Activated naive CD8-positive, alpha-beta T cell treated with anti-CD3 and anti-CD28 coated beads for 36 hours (primary cell): ENCODE data around the gene OTOF. TPM values are rescaled to one million over a fixed set of nuclear protein-coding genes. Genes with fewer than 3 reads are reported as not detected.

ENCODE experiments used
- DNase-seq: peaks from one replicate; pipeline ENCODE4 v3.0.0; 2021
- H3K27ac Mint-ChIP-seq: one replicate; pipeline ENCODE4 v1.8.0; 2022; ENCODE audit warnings: mild to moderate bottlenecking, moderate library complexity, mixed read lengths
- H3K27me3 Mint-ChIP-seq: one replicate; pipeline ENCODE4 v1.8.0; 2022; ENCODE audit warnings: mild to moderate bottlenecking, mixed read lengths
- H3K36me3 Mint-ChIP-seq: one replicate; pipeline ENCODE4 v1.8.0; 2021; ENCODE audit warnings: mild to moderate bottlenecking, mixed read lengths
- H3K4me1 Mint-ChIP-seq: one replicate; pipeline ENCODE4 v1.8.0; 2021; ENCODE audit warnings: mixed read lengths
- H3K4me3 Mint-ChIP-seq: one replicate; pipeline ENCODE4 v1.8.0; 2022; ENCODE audit warnings: mild to moderate bottlenecking, moderate library complexity, mixed read lengths
- H3K9me3 Mint-ChIP-seq: one replicate; pipeline ENCODE4 v1.8.0; 2022; ENCODE audit warnings: mixed read lengths
- total RNA-seq, 2 experiments: library from RNA; stranded (reverse); gene quantifications; one replicate each; pipeline ENCODE4 v1.2.3, GENCODE V29; 2021

OTOF gene
- total RNA-seq, 2 experiments from 2014 or later = 0.74 to 1.1 TPM

DNA sequence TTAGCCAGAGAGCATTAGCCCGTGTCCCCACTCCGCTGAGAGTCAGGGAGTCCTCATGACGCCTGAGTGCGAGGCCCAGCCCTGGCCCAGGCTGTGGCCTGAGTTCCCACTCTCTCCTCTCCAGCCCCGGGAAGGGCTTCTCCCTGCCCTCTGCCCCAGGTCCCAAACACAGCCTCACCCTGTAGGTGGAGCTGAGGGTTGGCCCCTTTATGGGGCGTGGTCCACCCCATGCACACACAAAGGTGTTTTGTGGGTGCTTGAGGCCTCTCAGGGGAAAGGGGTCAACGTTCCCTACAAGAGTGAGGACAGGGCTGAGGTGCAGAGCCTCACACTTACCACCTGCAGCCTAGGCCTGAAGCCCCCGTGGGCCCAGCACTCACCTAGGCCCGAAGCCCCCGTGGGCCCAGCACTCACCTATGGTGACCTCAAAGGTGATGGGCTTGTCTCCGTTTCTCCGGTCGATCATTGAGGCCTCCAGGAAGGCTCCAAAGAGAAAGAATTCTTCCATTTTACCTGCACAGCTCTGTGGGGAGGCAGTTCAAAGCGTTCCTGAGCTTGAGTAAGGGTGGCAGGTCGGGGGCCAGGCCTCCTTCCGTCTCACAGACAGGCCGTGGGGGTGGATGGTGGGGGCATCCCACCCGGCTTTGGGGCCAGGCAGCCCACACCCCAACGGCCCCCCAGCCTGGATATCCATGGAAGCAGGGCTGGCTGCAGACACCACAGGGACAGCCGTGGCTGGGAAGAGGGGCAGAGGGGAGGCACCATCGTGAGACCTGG lies 2.1 kb upstream of the OTOF start:
- Mint-ChIP-seq H3K4me1 (peaks cover 3% of the 10 kb centered on the region), H3K4me3 (no peak overlapping the region), H3K36me3 (no peaks in the 10 kb centered on the region), H3K27me3 (peaks cover 7% of the 10 kb centered on the region), H3K9me3 (no peaks in the 10 kb centered on the region), H3K27ac (no peak overlapping the region)
- DNase-seq = no peak

DNA sequence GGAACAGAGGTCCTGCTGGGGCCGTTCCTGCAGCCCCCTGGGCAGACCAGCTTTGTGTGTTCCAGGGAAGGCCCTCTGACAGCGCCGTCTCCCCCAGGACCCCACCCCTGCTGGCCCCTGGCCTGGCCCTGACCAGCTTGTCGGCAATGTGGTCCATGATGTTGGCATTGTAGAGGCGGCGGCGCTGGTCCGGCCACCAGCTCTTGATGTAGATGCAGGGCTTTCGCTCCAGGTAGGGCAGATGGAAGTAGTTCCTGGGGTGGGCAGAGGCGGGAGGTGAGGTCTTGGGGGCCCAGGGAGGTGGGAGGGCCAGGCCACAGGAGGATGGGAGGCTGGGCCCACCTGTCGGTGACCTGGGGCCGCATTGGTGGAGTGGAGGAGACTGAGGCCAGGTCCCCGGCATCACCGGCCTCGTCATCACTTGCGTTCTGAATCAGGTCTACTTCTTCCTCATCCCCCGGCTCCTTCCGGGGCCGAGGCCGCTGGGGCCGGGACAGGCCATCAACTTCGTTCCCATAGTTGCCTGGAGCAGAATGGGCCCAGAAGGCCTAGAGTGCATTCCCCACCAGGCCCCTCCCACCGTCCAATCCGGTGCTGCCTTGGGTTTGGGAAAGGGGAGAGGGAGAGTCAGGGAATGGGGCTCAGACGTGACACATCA lies 1.3 kb upstream of the OTOF start:
- H3K27ac Mint-ChIP-seq = no peak overlapping the region
- peaks cover 7% of the 10 kb centered on the region for H3K27me3 Mint-ChIP-seq
- H3K9me3 Mint-ChIP-seq = no peaks in the 10 kb centered on the region
- no peak overlapping the region for H3K4me3 Mint-ChIP-seq
- no peak for DNase-seq
- no peaks in the 10 kb centered on the region for H3K36me3 Mint-ChIP-seq
- peaks cover 3% of the 10 kb centered on the region for H3K4me1 Mint-ChIP-seq

DNA sequence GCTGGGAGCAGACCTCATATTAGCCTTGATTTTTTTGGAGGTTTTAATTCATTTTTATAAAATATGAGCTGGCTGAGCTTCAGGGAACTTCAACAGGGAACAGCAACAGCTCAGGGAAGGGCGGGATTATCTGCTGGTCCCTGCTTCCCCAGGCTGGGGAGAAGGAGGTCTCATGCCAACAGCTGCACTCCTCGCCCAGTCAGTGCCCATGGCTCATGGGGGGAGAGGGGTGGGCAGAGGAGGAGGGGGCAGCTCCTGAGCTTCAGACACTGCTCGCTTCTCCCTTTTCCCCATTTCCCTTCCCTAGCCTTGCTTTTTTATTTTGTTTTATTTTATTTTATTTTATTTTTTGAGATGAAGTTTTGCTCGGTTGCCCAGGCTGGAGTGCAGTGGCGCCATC lies 442 bp upstream of the OTOF start:
- no peak for DNase-seq
- Mint-ChIP-seq H3K36me3 (no peaks in the 10 kb centered on the region), H3K4me1 (peaks cover 3% of the 10 kb centered on the region), H3K4me3 (no peak overlapping the region), H3K9me3 (no peaks in the 10 kb centered on the region), H3K27me3 (peaks cover 7% of the 10 kb centered on the region), H3K27ac (no peak overlapping the region)

DNA sequence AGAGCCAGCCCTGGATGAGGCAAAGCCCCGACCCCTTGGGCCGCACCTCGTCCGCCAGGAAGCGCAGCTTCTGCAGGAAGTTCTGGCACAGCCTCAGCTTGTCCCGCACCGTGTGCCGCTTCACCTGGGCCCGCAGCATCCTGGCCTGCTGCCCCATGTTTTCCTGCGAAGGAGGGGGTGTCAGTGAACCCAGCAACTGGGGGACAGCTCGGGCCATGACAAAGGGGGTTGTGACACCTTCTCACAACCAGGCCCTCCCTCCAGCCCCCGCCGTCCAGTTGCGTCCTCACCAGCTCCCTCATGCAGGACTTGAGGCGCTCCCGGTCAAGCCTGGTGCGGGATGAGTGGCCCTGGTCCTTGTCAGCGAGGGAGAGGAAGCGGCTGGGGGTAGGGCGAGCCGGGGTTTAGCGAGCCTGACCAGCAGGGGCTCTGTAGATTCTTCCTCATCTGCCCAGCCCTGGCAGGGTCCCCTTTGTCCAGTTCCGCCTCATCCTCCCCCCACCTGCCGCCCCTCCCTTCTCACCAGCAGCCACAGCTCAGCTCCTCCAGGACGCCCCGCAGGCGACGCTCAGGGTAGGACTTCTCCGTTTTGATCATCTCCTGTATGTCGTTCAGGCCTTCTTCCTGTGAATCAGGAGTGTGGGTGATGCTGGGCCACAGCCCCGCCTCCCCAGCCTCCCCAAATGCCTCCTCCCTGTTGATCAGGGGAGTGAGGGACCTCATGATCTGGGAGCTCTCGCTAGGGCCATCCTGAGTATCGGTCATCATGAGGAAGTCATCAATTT lies 606 bp downstream of the OTOF start:
- peaks cover 3% of the 10 kb centered on the region for H3K4me1 Mint-ChIP-seq
- H3K27ac Mint-ChIP-seq = no peak overlapping the region
- no peak for DNase-seq
- H3K4me3 Mint-ChIP-seq = peak overlapping the region; percentile 59
- no peaks in the 10 kb centered on the region for H3K9me3 Mint-ChIP-seq
- H3K36me3 Mint-ChIP-seq = no peaks in the 10 kb centered on the region
- H3K27me3 Mint-ChIP-seq = peaks cover 7% of the 10 kb centered on the region

DNA sequence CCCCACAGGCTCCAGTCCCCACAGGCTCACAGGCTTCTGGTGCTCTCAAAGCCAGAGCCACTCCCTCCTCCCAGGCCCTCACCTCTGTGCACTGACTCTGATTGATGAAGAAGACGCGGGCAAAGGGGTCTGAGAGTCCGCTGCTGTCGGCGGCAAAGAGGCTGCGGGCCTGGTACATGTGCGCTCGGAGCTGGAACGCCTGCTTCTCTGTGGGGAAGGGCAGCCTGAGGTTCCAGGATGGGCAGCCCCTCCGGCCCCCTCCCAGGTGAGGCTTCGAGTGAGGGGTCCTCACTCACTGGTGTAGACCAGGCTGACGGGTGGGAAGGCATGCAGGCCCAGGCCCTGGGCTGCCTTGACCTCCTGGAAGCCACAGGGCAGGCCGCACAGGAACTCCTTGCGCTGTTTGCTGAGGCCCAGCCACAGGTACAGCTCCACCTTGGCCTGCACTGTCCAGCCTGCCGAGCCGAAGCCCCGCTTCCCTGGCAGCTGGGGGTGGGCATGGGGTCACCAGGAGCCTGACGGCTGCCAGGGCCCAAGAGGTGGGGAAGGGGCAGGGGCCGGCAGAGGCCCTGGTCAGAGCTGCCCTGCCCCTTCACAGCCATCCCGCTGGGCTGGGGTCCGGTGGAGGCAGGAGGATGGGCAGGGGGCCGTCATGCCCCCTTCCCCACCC lies 2.0 kb downstream of the OTOF start:
- Mint-ChIP-seq H3K36me3 (no peaks in the 10 kb centered on the region), H3K27ac (no peak overlapping the region), H3K27me3 (peaks cover 7% of the 10 kb centered on the region), H3K4me3 (no peak overlapping the region), H3K9me3 (no peaks in the 10 kb centered on the region), H3K4me1 (peaks cover 3% of the 10 kb centered on the region)
- DNase-seq = no peak

DNA sequence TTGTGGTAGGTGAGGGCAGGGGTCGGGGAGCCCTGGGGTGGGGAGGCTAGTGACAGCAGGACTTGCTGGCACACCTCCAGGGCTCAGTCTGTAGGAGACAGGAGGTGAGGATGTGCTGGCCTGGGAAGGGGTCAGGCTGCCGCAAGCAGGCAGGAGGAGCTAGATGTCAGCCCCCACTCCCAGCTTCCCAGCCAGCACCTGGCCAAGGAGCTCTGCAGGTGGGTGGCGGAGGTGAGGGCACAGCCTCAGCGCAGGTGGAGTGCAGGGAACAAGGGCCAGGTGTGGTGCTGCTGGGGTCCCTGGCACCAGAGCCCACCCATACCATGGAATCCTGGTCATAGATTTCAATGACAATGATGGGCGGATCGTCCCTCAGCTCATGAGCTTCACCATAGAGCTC lies 2.9 kb downstream of the OTOF start:
- Mint-ChIP-seq H3K9me3 (no peaks in the 10 kb centered on the region), H3K36me3 (no peaks in the 10 kb centered on the region), H3K27ac (no peak overlapping the region), H3K4me3 (no peak overlapping the region), H3K4me1 (peaks cover 3% of the 10 kb centered on the region), H3K27me3 (peaks cover 7% of the 10 kb centered on the region)
- no peak for DNase-seq

DNA sequence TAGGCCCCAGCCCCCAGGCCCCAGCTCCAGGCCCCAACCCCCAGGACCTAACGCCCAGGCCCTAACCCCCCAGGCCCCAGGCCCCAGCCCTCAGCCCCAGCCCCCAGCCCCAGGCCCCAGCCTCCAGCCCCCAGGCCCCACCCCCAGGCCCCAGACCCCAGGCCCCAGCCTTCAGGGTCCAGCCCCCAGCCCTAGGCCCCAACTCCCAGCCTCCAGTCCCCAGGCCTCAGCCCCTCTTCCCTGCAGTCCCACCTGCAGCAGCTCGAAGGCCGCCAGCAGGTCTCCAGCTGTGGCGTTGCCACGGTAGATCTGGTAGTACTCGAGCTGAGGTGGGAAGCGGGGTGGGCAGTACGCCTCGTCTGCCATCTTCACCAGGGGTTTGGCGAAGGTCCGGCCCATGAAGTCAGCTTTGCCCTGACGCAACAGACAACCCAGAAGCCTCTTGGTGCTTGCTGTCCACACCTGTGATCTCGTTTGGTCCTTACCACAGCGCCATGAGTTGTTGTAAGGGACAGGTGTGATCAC lies 3.6 kb downstream of the OTOF start:
- peaks cover 3% of the 10 kb centered on the region for H3K9me3 Mint-ChIP-seq
- no peak for DNase-seq
- H3K36me3 Mint-ChIP-seq = no peaks in the 10 kb centered on the region
- peaks cover 7% of the 10 kb centered on the region for H3K27me3 Mint-ChIP-seq
- no peak overlapping the region for H3K4me3 Mint-ChIP-seq
- H3K4me1 Mint-ChIP-seq = peaks cover 3% of the 10 kb centered on the region
- H3K27ac Mint-ChIP-seq = no peak overlapping the region

DNA sequence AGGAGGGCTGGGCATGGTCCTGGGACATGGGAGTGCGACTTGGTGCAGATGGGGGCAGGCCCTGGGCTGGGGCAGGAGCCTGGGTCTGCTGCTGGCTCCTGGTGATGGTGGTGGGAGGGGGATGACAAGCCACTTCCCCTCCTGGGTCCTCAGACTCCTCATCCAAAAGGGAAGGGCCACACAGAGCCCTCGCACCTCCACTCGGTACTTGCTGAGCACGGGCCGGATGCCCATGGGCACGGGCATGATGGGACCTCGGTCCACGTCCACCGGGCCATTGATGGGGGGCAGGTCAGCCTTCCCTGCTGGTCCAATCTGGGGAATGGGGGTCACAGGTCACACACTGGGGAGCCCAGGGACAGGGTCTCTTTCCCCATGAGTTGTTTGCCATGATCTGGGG lies 4.1 kb downstream of the OTOF start:
- Mint-ChIP-seq H3K4me3 (no peak overlapping the region), H3K27me3 (peaks cover 7% of the 10 kb centered on the region), H3K36me3 (no peaks in the 10 kb centered on the region), H3K4me1 (peaks cover 3% of the 10 kb centered on the region), H3K27ac (no peak overlapping the region), H3K9me3 (peaks cover 6% of the 10 kb centered on the region)
- DNase-seq = no peak

DNA sequence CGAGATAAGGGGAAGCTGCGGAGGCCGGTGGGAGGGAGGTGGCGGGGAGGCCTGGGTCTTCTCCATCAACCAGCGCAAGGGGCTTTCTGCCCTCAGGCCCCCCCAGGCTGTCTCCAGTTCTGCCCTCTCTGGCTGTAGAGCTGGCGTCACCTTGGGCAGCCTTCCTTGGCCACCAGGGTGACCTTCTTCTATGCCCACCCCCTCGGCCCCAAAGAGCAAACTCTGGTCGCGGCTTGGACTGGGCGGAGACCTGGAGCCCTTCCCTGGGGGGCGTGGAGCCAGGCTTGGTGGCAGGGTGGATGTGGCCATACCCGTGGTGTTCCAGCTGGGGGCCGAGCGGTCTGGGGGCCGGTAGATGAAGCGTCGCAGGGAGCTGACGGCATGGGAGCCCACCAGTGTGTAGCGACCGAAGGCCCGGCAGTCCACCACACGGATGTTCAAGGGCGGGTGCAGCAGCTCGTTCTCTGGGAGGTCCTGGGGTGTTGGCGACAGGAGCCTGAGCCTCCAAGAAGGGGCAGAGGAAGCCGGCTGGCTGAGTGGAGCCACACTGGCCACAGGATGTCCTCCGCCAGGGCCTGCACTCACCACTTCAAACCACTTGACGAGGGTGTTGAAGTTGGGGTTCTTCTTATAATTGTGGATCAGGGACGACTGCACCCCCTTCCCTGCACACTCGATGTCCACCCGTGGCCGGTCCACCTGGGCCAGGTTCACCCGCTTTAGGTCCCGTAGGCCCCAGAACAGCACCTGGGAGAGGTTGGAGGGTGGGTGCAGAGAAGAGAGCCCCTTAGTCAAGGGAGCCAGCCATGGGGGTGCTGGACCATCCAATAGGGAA lies 4.9 kb downstream of the OTOF start:
- Mint-ChIP-seq H3K36me3 (no peaks in the 10 kb centered on the region), H3K27me3 (peaks cover 7% of the 10 kb centered on the region), H3K4me3 (no peak overlapping the region), H3K4me1 (peaks cover 3% of the 10 kb centered on the region), H3K9me3 (peaks cover 6% of the 10 kb centered on the region), H3K27ac (no peak overlapping the region)
- no peak for DNase-seq

DNA sequence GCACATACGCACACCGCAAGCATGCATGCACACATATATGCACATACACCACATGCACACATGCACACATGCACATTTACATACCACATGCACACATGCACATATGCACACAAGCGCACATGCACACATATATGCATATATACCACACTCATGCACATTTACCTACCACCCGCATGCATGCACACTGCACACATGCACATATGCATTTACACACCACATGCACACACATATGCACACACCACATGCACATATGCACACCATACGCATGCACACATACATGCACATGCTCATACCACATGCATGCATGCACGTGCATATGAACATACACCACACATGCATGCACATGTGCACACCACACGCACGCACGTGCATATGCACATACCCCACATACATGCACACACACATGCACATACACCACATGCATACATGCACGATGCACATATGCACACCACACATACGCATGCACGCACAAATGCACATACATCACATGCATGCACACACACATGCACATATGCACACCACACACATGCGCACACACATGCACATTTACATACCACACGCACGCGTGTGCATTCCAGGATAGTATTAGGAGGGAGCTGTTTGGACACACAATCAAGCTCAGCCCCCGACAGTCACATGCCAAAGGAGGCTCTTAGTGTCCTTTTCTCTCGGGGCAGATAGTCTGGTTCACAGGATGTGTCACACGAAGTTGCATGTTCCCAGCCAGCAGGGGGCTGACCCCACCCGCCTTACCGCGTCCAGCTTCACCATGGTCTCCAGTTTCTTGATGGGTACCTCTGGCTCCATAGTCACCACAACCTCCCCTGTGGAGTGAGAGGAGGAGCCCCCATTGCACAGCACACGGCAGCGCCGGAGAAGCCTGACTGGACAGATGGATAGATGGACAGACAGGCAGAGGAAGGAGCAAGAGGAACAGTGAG lies 5.9 kb downstream of the OTOF start:
- Mint-ChIP-seq H3K27ac (no peak overlapping the region), H3K4me3 (no peak overlapping the region), H3K27me3 (no peaks in the 10 kb centered on the region), H3K4me1 (no peaks in the 10 kb centered on the region), H3K9me3 (peaks cover 6% of the 10 kb centered on the region), H3K36me3 (no peaks in the 10 kb centered on the region)
- DNase-seq = no peak

DNA sequence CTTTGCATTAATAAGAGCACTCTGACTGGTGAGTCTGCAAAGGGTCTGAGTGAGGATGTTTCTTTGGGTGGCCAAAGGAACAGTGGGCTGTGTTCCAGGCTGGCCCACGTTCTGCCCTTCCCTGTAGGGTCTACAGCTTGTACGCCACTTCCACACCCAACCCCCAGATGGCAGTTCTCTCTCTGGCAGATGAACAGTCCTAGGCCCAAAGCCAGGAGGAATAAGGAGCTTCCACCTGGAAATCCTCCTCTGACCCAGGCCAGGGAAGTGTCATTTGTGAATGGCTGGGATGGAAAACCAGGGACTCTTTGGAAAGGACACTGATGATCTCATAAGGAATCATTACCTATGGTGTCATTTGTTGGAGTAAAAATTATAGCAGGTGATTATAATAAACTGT lies 6.6 kb downstream of the OTOF start:
- DNase-seq = no peak
- Mint-ChIP-seq H3K4me1 (no peaks in the 10 kb centered on the region), H3K27me3 (no peaks in the 10 kb centered on the region), H3K4me3 (no peak overlapping the region), H3K9me3 (peaks cover 6% of the 10 kb centered on the region), H3K36me3 (no peaks in the 10 kb centered on the region), H3K27ac (no peak overlapping the region)

DNA sequence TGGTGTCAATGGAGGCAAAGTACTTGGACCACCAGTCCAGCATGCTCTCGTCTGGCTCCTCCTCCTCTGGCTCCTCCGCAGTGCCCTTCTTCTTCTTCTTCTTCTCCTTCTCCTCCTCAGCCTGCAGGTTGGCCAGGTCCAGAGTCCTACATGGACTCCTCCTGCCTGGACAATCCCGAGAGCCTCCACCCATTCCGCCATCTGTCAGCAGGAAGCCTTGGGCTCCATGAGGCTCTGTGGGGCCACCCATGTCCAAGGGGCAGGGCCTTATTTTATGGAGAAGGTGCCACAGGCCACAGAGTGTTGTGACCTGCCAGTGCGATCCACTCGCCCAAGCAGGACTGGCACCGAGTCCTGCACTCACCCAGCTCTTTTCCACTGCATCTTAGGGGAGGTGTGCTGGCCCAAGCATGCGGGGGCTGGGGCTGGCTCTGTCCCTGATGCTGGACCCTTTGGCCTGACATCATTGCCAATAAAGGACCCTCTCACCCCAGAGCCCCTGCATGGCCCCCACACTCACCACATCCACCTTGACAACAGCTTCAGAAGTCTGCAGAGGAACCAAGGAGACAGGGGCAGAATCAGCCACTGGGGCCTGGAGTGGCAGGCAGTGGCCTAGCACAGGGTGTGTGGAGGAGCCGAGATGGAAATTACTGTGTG lies 7.2 kb downstream of the OTOF start:
- Mint-ChIP-seq H3K36me3 (no peaks in the 10 kb centered on the region), H3K4me3 (no peak overlapping the region), H3K4me1 (no peaks in the 10 kb centered on the region), H3K27me3 (no peaks in the 10 kb centered on the region), H3K27ac (no peak overlapping the region), H3K9me3 (peaks cover 6% of the 10 kb centered on the region)
- DNase-seq = no peak

DNA sequence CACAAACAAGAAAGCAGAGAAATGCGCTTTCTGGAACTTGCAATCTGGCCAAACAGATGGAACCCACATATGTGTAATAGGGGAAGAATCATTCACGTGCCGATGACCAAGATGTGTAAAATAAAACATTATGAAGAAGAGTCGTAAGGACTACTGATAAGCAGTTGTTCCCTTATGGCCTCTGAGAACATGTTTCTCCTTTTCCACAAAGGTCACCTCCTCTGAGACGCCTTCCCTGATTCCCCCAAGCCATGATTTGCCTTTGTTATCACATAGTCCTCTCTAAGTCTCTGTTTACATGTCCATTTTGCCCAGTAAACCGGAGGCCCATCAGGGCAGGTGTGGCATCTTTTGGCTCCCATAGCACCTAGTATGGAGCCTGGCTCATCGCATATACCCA lies 8.0 kb downstream of the OTOF start:
- no peak for DNase-seq
- H3K27me3 Mint-ChIP-seq = no peaks in the 10 kb centered on the region
- no peaks in the 10 kb centered on the region for H3K4me1 Mint-ChIP-seq
- no peaks in the 10 kb centered on the region for H3K36me3 Mint-ChIP-seq
- no peak overlapping the region for H3K27ac Mint-ChIP-seq
- peaks cover 6% of the 10 kb centered on the region for H3K9me3 Mint-ChIP-seq
- H3K4me3 Mint-ChIP-seq = no peak overlapping the region
